ENCODE results near the gene DBNDD2.

- no peak for TF ChIP-seq CTCF (conservative IDR thresholded peaks at IDR 0.05 in 1 of 2, IDR thresholded peaks at IDR 0.05 in 1 of 2; ENCODE audit: low read depth in 1 of 2, low read length in 2 of 2)
- no peak for TF ChIP-seq EZH2 (IDR thresholded peaks at IDR 0.05; ENCODE audit: low read length, missing control alignments)
These were observed 30.8 kb upstream of the DBNDD2 start for GRCh38 chr20:45377269-45377668.
